IMR-90 (cell line): Measurements from ENCODE around the gene SLC6A2.

ENCODE experiments used
- MAFK ChIP-seq: IDR thresholded peaks from 2 replicates; pipeline ENCODE4 v1.6.1; 2012; ENCODE audit warnings: low read depth, low read length, improper control_type of control experiment
- POLR2A ChIP-seq: IDR thresholded peaks from 2 replicates; pipeline ENCODE4 v1.6.1; 2012; ENCODE audit warnings: mild to moderate bottlenecking, low read depth, low read length
- SMC3 ChIP-seq: fragments of 150-350 bp; IDR thresholded peaks from 2 replicates; pipeline ENCODE4 v1.6.1; 2016; ENCODE audit warnings: low read depth, mild to moderate bottlenecking, antibody characterized with exemption, low read length, moderate library complexity
- TF ChIP-seq, protein P1 (sequence below): conservative IDR thresholded peaks from 2 replicates; pipeline ENCODE4 v1.5.1; 2012; ENCODE audit warnings: mild to moderate bottlenecking, low read depth, low read length, improper control_type of control experiment
- TF ChIP-seq, protein P2 (sequence below): fragments of 150-350 bp; IDR thresholded peaks from 2 replicates; pipeline ENCODE4 v1.6.1; 2017; ENCODE audit warnings: mild to moderate bottlenecking, antibody characterized with exemption, low read length, low read depth

DNA sequence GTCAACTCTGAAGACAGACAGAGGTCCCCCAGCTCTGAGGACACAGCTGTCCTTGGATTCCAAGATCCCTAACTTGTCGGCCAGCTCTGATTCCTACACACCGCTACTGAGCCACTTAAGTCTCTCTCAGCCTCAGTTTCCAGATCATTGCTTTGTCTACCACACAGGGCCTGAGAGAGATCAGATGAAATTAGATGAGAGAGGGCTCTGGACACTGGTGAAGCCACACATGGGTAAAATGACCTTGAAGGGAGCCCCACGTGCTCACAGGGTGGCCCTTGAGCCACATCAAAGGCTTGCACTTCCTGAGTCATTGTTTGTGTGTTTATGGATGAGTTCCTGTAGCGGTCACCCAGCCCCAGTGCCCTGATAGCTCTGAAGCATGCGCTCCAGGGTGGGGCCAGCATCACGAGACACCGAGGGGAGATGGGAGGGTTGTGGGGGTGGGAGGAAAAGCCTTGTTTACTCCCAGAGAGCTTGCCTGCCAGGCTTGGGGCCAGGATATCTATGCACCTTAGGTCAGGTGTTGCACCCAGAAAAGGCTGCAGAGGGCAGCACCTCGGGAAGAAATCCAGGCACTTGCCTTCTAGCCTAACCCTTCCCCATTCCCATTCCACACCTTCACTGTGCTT is 32.7 kb upstream of the SLC6A2 start:
- no peak for TF ChIP-seq SMC3
- TF ChIP-seq, protein P1, sequence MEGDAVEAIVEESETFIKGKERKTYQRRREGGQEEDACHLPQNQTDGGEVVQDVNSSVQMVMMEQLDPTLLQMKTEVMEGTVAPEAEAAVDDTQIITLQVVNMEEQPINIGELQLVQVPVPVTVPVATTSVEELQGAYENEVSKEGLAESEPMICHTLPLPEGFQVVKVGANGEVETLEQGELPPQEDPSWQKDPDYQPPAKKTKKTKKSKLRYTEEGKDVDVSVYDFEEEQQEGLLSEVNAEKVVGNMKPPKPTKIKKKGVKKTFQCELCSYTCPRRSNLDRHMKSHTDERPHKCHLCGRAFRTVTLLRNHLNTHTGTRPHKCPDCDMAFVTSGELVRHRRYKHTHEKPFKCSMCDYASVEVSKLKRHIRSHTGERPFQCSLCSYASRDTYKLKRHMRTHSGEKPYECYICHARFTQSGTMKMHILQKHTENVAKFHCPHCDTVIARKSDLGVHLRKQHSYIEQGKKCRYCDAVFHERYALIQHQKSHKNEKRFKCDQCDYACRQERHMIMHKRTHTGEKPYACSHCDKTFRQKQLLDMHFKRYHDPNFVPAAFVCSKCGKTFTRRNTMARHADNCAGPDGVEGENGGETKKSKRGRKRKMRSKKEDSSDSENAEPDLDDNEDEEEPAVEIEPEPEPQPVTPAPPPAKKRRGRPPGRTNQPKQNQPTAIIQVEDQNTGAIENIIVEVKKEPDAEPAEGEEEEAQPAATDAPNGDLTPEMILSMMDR, result 0 out of 2 replicates have a peak, but pooled peaks have one; percentile 3
- TF ChIP-seq POLR2A, result no peak
- TF ChIP-seq MAFK, result no peak
- TF ChIP-seq, protein P2, sequence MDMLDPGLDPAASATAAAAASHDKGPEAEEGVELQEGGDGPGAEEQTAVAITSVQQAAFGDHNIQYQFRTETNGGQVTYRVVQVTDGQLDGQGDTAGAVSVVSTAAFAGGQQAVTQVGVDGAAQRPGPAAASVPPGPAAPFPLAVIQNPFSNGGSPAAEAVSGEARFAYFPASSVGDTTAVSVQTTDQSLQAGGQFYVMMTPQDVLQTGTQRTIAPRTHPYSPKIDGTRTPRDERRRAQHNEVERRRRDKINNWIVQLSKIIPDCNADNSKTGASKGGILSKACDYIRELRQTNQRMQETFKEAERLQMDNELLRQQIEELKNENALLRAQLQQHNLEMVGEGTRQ, result no peak
